ENCODE measurements around the gene PP2D1.

DNA sequence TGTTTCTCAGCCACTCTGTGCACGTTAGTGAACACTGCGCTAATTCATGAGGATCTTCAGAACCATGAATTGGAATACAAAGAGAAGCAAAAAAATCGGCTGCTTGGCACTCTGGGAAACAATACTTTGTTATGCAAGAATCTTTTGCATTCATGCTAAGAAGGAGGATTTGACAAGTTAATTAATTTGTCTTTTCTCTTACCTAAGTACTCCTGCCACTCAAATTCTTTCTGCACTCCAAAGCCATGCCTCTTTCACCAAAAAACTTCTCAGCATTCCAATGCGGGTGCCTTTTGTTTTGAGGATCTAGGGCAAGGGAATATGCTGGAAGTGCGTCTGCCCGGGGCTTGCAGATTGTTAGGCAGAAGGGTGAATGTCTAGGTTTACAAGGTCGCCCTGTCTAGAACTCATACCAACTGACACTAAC is 16.9 kb upstream of the PP2D1 start:
- TF ChIP-seq, protein P1, sequence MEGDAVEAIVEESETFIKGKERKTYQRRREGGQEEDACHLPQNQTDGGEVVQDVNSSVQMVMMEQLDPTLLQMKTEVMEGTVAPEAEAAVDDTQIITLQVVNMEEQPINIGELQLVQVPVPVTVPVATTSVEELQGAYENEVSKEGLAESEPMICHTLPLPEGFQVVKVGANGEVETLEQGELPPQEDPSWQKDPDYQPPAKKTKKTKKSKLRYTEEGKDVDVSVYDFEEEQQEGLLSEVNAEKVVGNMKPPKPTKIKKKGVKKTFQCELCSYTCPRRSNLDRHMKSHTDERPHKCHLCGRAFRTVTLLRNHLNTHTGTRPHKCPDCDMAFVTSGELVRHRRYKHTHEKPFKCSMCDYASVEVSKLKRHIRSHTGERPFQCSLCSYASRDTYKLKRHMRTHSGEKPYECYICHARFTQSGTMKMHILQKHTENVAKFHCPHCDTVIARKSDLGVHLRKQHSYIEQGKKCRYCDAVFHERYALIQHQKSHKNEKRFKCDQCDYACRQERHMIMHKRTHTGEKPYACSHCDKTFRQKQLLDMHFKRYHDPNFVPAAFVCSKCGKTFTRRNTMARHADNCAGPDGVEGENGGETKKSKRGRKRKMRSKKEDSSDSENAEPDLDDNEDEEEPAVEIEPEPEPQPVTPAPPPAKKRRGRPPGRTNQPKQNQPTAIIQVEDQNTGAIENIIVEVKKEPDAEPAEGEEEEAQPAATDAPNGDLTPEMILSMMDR (IDR thresholded peaks at IDR 0.05; ENCODE audit: extremely low read depth in 1 of 2, insufficient read depth in 1 of 2, low read depth in 1 of 2, low read length in 2 of 2): no peak
- TF ChIP-seq POLR2AphosphoS5 (IDR thresholded peaks at IDR 0.05; ENCODE audit: insufficient read depth, low read depth, low read length): no peak
- TF ChIP-seq, protein P2, sequence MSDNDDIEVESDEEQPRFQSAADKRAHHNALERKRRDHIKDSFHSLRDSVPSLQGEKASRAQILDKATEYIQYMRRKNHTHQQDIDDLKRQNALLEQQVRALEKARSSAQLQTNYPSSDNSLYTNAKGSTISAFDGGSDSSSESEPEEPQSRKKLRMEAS (IDR thresholded peaks at IDR 0.05; ENCODE audit: insufficient read depth, insufficient read length): no peak
